ENCODE measurements around the gene RAPGEF5.

The RAPGEF5 gene

DNA sequence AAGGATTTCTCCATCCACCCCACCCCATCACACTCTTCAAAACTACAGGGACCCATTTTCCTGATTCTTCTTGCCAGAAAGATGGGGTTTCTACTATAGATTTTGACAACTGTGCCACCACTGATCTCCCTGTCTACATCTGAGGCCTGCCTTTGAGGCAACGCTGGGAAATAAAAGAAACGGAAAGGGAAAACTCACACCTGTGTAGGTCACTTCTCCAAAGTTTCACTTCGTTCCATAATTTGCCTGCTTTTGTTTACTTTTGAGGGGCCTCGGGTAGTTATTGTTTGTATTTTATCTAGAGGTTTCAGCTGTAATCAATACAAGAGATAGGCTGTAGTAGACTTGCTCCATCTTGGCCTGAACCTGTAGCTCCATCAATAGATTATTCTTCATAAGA is 56.1 kb downstream of the RAPGEF5 start:
- H3K9me3 ChIP-seq (ENCODE audit: insufficient read depth, low read depth, low read length), result no peaks in the 10 kb centered on the region; the same call in 1 of the 2 replicates
- H3K9ac ChIP-seq (ENCODE audit: low read depth, low read length), result no peak overlapping the region
- H3K4me3 ChIP-seq (ENCODE audit: low read length), result no peak overlapping the region
- H3K4me1 ChIP-seq (ENCODE audit: insufficient read depth, low read length), result no peaks in the 10 kb centered on the region; the same call in 1 of the 2 replicates
- peaks cover 18% of the 10 kb centered on the region; the same call in 1 of the 2 replicates for H3K36me3 ChIP-seq (ENCODE audit: insufficient read depth, low read depth, low read length)
- no peaks in the 10 kb centered on the region for H3K27me3 ChIP-seq (ENCODE audit: insufficient read depth, low read length)
- H3K27ac ChIP-seq (ENCODE audit: low read length), result no peak overlapping the region

DNA sequence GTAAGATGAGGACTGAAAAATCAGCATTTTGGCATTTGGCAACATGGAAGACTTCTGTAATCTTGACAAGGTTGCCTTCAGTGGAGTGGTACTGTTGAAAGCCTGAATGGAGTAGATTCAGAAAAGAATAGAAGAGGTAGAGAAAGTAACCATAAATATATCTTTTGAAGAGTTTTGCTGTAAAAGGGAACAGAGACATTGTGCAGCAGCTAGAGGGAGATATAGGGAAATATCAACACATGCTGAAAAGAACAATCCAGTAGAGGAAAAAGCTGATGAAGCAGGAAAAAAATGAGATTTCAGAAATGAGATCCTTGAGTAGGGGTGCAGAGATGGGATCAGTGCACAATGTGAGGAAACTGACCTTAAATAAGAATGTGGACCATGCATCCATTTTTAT is 60.0 kb downstream of the RAPGEF5 start:
- Histone ChIP-seq H3K4me3 (ENCODE audit: low read length) (no peak overlapping the region), H3K4me1 (ENCODE audit: insufficient read depth, low read length) (0 out of 2 replicates have a peak, but pooled peaks cover 2% of the 10 kb centered on the region), H3K27ac (ENCODE audit: low read length) (no peak overlapping the region), H3K27me3 (ENCODE audit: insufficient read depth, low read length) (no peaks in the 10 kb centered on the region), H3K9me3 (ENCODE audit: insufficient read depth, low read depth, low read length) (no peaks in the 10 kb centered on the region), H3K36me3 (ENCODE audit: insufficient read depth, low read depth, low read length) (peaks cover 10% of the 10 kb centered on the region), H3K9ac (ENCODE audit: low read depth, low read length) (no peak overlapping the region)

DNA sequence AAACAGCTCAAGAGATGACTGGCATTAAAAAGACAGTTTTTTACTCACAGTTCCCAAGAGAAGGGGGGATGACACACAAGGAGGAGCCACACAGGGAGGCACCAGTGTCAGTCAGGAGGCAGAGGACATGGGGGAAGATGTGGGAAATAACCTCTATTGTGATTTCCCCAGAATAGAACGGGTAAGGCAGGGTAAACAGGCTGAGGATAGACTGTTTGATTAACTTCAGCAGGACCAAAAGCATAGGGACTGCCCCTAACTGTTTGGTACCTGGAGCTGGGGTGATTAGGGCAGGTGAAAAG is 60.7 kb downstream of the RAPGEF5 start:
- peaks cover 14% of the 10 kb centered on the region for H3K36me3 ChIP-seq (ENCODE audit: insufficient read depth, low read depth, low read length)
- H3K4me1 ChIP-seq (ENCODE audit: insufficient read depth, low read length), result 0 out of 2 replicates have a peak, but pooled peaks cover 2% of the 10 kb centered on the region
- H3K27ac ChIP-seq (ENCODE audit: low read length), result no peak overlapping the region
- H3K27me3 ChIP-seq (ENCODE audit: insufficient read depth, low read length), result no peaks in the 10 kb centered on the region
- no peak overlapping the region for H3K9ac ChIP-seq (ENCODE audit: low read depth, low read length)
- no peaks in the 10 kb centered on the region for H3K9me3 ChIP-seq (ENCODE audit: insufficient read depth, low read depth, low read length)
- H3K4me3 ChIP-seq (ENCODE audit: low read length), result no peak overlapping the region

DNA sequence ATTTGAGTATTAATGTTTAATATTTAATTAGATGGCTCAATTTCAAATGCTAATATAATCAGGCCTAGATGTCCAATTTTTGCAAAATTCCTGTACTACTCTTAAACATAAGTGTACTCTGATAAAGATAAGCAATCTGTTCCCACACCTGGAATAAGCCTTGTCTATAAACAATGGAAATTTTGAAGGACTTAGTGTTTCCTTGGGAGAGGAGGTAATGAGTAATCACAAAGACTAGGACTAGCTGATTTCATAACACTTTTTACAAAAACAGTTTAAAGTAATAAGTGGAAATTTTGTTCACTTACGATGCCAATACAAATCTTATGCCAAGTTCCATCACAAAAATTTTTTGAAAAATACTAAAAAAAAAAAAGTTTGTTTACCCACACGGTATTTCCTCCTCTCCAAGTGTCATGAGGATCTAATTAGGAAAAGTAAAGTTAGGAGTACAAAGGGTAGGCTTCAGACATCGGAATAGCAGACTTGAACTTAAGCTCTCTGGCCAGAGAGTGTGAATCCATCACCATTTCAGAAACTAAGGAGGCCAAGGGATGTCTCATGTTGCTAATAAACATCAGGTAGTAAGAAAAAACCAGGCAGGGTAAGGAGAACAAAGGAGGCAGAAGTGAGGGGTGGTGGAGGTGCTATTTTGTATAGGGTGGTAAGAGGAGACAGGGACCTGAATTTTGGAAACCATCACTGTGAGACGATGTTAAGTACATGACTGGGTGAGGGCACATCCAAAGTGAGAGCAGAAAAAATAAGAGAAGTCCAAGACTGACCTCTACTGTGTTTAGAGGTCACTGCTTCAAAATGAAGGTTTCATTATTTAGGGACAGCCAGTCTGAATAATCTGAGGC is 61.3 kb downstream of the RAPGEF5 start:
- Histone ChIP-seq H3K27ac (ENCODE audit: low read length) (no peak overlapping the region), H3K9ac (ENCODE audit: low read depth, low read length) (no peak overlapping the region), H3K9me3 (ENCODE audit: insufficient read depth, low read depth, low read length) (no peaks in the 10 kb centered on the region), H3K4me3 (ENCODE audit: low read length) (no peak overlapping the region), H3K27me3 (ENCODE audit: insufficient read depth, low read length) (no peaks in the 10 kb centered on the region), H3K4me1 (ENCODE audit: insufficient read depth, low read length) (0 out of 2 replicates have a peak, but pooled peaks cover 2% of the 10 kb centered on the region), H3K36me3 (ENCODE audit: insufficient read depth, low read depth, low read length) (peaks cover 15% of the 10 kb centered on the region)

DNA sequence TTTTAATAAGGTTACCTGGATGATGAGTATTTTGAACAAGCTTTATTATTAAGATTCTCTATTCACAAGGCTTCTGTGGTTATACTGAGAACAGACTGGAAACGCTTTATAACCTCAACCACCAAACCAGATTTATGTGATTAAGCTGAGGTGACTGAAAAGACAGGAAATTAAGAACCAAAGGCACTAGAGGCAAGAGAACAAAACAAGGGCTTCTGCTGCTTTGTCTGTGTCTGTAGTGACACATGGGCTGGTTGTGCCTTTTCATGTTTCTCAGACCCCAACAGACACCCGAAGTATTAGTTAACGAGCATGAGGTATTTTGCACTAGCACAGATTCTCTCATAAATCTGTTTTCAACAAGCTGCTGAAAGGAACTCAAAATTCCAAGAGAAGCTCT is 64.4 kb downstream of the RAPGEF5 start:
- 0 out of 2 replicates have a peak, but pooled peaks cover 2% of the 10 kb centered on the region for H3K4me1 ChIP-seq (ENCODE audit: insufficient read depth, low read length)
- no peak overlapping the region for H3K27ac ChIP-seq (ENCODE audit: low read length)
- H3K36me3 ChIP-seq (ENCODE audit: insufficient read depth, low read depth, low read length), result peaks cover 24% of the 10 kb centered on the region
- H3K9me3 ChIP-seq (ENCODE audit: insufficient read depth, low read depth, low read length), result no peaks in the 10 kb centered on the region
- H3K9ac ChIP-seq (ENCODE audit: low read depth, low read length), result no peak overlapping the region
- no peaks in the 10 kb centered on the region for H3K27me3 ChIP-seq (ENCODE audit: insufficient read depth, low read length)
- H3K4me3 ChIP-seq (ENCODE audit: low read length), result no peak overlapping the region

DNA sequence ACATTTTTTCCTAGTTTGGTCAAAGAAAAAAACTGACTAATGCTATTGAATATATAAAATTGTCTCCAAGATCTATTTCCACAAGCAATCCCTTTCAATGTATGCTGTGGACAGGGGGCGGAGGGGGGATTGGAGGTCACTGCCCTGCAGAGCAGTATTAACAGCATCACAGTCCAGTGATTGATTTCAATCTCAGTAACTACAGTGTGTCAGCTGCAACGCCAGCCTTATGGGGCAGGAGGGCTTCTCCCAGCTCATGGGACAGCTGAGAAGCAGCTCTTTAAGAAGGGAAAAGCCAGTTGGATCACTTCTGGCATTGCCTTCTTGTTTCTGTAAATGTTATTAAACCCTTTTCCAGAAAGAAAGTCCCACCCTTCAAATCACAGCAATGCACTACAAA is 65.0 kb downstream of the RAPGEF5 start:
- H3K27ac ChIP-seq (ENCODE audit: low read length), result no peak overlapping the region
- H3K4me1 ChIP-seq (ENCODE audit: insufficient read depth, low read length), result 0 out of 2 replicates have a peak, but pooled peaks cover 2% of the 10 kb centered on the region
- no peak overlapping the region for H3K9ac ChIP-seq (ENCODE audit: low read depth, low read length)
- H3K27me3 ChIP-seq (ENCODE audit: insufficient read depth, low read length), result no peaks in the 10 kb centered on the region
- peaks cover 25% of the 10 kb centered on the region for H3K36me3 ChIP-seq (ENCODE audit: insufficient read depth, low read depth, low read length)
- no peak overlapping the region for H3K4me3 ChIP-seq (ENCODE audit: low read length)
- no peaks in the 10 kb centered on the region for H3K9me3 ChIP-seq (ENCODE audit: insufficient read depth, low read depth, low read length)

DNA sequence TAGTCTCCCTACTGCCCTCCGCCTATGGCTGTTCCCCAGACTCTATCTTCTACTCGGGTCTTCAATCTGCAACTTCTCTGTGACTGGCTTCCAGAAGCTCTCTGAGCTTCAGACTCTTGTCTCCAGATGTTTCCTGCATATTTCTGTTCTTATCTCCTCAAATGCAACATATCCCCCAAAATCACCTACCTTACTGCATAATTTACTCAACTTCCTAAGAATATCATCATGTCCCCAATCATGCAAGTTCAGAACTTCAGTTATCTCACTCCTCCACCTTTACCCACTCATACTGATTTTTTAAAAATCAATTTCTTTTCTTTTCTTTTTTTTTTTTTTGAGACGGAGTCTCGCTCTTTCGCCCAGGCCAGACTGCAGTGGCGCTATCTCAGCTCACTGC is 68.8 kb downstream of the RAPGEF5 start:
- no peak overlapping the region for H3K9ac ChIP-seq (ENCODE audit: low read depth, low read length)
- H3K36me3 ChIP-seq (ENCODE audit: insufficient read depth, low read depth, low read length), result peaks cover 25% of the 10 kb centered on the region
- H3K4me1 ChIP-seq (ENCODE audit: insufficient read depth, low read length), result 0 out of 2 replicates have a peak, but pooled peaks cover 2% of the 10 kb centered on the region
- no peaks in the 10 kb centered on the region for H3K9me3 ChIP-seq (ENCODE audit: insufficient read depth, low read depth, low read length)
- no peaks in the 10 kb centered on the region for H3K27me3 ChIP-seq (ENCODE audit: insufficient read depth, low read length)
- no peak overlapping the region for H3K27ac ChIP-seq (ENCODE audit: low read length)
- no peak overlapping the region for H3K4me3 ChIP-seq (ENCODE audit: low read length)

DNA sequence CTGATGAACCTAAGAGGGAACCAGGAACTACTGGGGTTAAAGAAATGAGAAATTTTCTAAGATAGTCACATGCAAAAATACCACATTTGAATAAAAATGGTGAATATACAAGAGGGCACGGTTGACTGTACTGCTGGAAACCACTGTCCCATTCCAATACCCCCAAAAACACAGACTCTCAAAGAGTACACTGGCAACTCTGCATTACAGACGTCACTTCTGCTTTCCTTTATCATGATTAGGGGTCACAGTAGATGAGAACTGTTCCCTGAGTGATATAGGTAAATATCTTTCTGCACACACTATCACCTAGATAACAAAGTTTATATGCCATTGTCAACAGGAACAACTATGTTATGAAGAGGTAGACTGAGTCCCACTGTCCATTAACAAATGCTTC is 69.5 kb downstream of the RAPGEF5 start:
- Histone ChIP-seq H3K36me3 (ENCODE audit: insufficient read depth, low read depth, low read length) (peaks cover 25% of the 10 kb centered on the region), H3K4me3 (ENCODE audit: low read length) (no peak overlapping the region), H3K4me1 (ENCODE audit: insufficient read depth, low read length) (0 out of 2 replicates have a peak, but pooled peaks cover 2% of the 10 kb centered on the region), H3K9me3 (ENCODE audit: insufficient read depth, low read depth, low read length) (no peaks in the 10 kb centered on the region), H3K27ac (ENCODE audit: low read length) (no peak overlapping the region), H3K9ac (ENCODE audit: low read depth, low read length) (no peak overlapping the region), H3K27me3 (ENCODE audit: insufficient read depth, low read length) (no peaks in the 10 kb centered on the region)

DNA sequence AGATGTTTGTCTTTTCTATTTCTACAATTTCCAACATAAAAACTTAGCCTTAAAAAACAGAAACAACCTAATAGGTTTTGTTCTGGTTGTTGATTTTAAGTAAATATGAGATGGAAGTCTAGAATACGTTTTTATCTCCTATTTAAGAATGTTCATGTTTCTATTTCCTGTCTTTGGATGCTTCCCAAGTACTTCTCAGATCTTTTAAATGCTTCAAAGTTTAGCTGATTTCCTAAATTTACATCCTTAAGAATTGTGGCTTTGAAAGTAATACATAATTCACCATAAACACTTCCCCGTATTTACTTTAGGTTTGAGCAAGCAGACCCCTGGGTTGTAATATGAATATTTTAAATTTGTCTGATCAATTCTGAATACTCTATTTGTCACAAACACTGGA is 70.5 kb downstream of the RAPGEF5 start:
- Histone ChIP-seq H3K9me3 (ENCODE audit: insufficient read depth, low read depth, low read length) (no peaks in the 10 kb centered on the region), H3K9ac (ENCODE audit: low read depth, low read length) (no peak overlapping the region), H3K36me3 (ENCODE audit: insufficient read depth, low read depth, low read length) (peaks cover 24% of the 10 kb centered on the region), H3K4me3 (ENCODE audit: low read length) (no peak overlapping the region), H3K4me1 (ENCODE audit: insufficient read depth, low read length) (no peaks in the 10 kb centered on the region), H3K27me3 (ENCODE audit: insufficient read depth, low read length) (no peaks in the 10 kb centered on the region), H3K27ac (ENCODE audit: low read length) (no peak overlapping the region)

DNA sequence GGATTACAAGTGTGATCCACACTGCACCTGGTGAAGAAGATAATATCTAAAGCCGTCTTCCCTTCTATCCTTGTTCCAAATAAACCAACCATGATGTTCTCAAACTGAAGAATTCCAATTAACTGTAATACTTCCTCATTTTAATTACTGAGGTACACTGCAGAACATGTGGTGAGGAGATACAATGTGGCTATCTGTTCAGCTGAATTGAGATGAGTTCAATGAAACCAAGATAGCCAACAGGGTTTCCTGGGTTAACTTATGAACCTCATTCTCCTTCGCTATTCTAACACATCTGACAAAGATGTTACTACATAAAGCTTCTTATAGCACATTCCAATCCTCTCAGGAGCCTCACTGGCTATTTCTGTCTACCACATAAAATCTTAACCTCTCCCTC is 75.5 kb downstream of the RAPGEF5 start:
- Histone ChIP-seq H3K9ac (ENCODE audit: low read depth, low read length) (no peak overlapping the region), H3K9me3 (ENCODE audit: insufficient read depth, low read depth, low read length) (no peaks in the 10 kb centered on the region), H3K36me3 (ENCODE audit: insufficient read depth, low read depth, low read length) (no peaks in the 10 kb centered on the region), H3K27ac (ENCODE audit: low read length) (no peak overlapping the region), H3K4me1 (ENCODE audit: insufficient read depth, low read length) (no peaks in the 10 kb centered on the region), H3K27me3 (ENCODE audit: insufficient read depth, low read length) (no peaks in the 10 kb centered on the region), H3K4me3 (ENCODE audit: low read length) (no peak overlapping the region)

DNA sequence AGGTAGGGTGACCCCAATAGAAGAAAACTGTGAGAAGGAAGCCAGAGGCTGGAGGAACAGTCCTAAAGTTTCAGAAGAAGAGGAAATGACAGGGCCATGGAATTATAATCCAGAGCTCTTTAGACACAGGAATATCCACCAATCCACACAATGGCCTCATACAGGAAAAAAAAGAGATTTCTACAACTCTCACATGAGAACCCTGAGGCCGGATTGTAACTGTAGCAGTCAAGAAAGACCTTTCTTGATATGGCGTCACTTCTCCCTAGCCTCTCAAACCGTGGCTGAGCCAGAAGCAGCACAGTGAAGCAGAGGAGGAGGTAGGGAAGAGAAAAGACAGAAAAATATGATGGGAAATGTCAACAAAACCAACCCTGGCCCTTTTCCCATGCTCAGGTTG is 76.9 kb downstream of the RAPGEF5 start:
- H3K36me3 ChIP-seq (ENCODE audit: insufficient read depth, low read depth, low read length), result no peaks in the 10 kb centered on the region
- no peak overlapping the region for H3K27ac ChIP-seq (ENCODE audit: low read length)
- no peaks in the 10 kb centered on the region for H3K4me1 ChIP-seq (ENCODE audit: insufficient read depth, low read length)
- no peak overlapping the region for H3K4me3 ChIP-seq (ENCODE audit: low read length)
- no peak overlapping the region for H3K9ac ChIP-seq (ENCODE audit: low read depth, low read length)
- H3K9me3 ChIP-seq (ENCODE audit: insufficient read depth, low read depth, low read length), result no peaks in the 10 kb centered on the region
- H3K27me3 ChIP-seq (ENCODE audit: insufficient read depth, low read length), result no peaks in the 10 kb centered on the region

DNA sequence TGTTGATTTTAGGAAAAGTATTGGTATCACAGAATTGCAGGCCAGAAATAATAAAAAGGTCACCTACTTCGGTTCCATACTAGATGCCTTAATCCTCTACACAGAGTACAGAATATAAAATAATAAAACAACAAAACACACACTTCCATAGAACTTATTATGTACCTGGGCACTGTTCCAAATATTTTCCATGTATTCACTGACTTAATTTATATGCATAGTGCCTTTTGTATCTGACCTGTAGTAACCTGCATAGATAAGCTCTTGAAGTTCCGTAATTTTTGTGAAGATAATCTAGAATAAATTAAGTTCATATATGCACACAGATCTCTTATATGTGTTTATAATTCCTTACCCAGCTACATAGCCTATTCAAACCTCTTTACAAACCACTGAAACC is 78.3 kb downstream of the RAPGEF5 start:
- Histone ChIP-seq H3K9me3 (ENCODE audit: insufficient read depth, low read depth, low read length) (no peaks in the 10 kb centered on the region), H3K36me3 (ENCODE audit: insufficient read depth, low read depth, low read length) (no peaks in the 10 kb centered on the region), H3K27me3 (ENCODE audit: insufficient read depth, low read length) (no peaks in the 10 kb centered on the region), H3K9ac (ENCODE audit: low read depth, low read length) (no peak overlapping the region), H3K4me3 (ENCODE audit: low read length) (no peak overlapping the region), H3K4me1 (ENCODE audit: insufficient read depth, low read length) (no peaks in the 10 kb centered on the region), H3K27ac (ENCODE audit: low read length) (no peak overlapping the region)
